ENCODE data around the gene PLXDC1.

PLXDC1 gene

GRCh38 chr17:39151150-39151942, at the start of gene PLXDC1:
TSS of gene PLXDC1 (minus strand) at chr17:39151637. CDS start at chr17:39151437, 200 bp downstream.
- FAIRE-seq = no peak

GRCh38 chr17:39200957-39201510, 49.6 kb upstream of the PLXDC1 start:
- no peak for FAIRE-seq

GRCh38 chr17:39200070-39200879, 48.8 kb upstream of the PLXDC1 start, which contains the start of gene RPL19:
TSS of gene RPL19 (plus strand) at chr17:39200283. CDS start at chr17:39200345, 62 bp downstream.
- no peak for FAIRE-seq

GRCh38 chr17:39199820-39200069, 48.3 kb upstream of the PLXDC1 start:
- peak; percentile 93 for FAIRE-seq

GRCh38 chr17:39198186-39198566, 46.7 kb upstream of the PLXDC1 start:
- no peak for FAIRE-seq

- no peak for FAIRE-seq
These were observed 46.1 kb upstream of the PLXDC1 start, which contains the start of gene CACNB1 for GRCh38 chr17:39197380-39198185. TSS of gene CACNB1 (minus strand) at chr17:39197669. CDS start at chr17:39197495, 174 bp downstream.

- no peak for FAIRE-seq
These were observed 45.4 kb upstream of the PLXDC1 start for GRCh38 chr17:39196808-39197291.

GRCh38 chr17:39196241-39196807, 44.9 kb upstream of the PLXDC1 start:
- FAIRE-seq = no peak

GRCh38 chr17:39195568-39196160, 44.2 kb upstream of the PLXDC1 start:
- FAIRE-seq = no peak

- no peak for FAIRE-seq
These were observed 43.6 kb upstream of the PLXDC1 start for GRCh38 chr17:39194985-39195524.

- FAIRE-seq = no peak
These were observed 42.9 kb upstream of the PLXDC1 start for GRCh38 chr17:39194089-39194984.

- FAIRE-seq = no peak
These were observed 41.9 kb upstream of the PLXDC1 start for GRCh38 chr17:39193346-39193745.

- FAIRE-seq = no peak
These were observed 41.5 kb upstream of the PLXDC1 start for GRCh38 chr17:39192901-39193300.

GRCh38 chr17:39191750-39192510, 40.5 kb upstream of the PLXDC1 start:
- FAIRE-seq = no peak

- FAIRE-seq = no peak
These were observed 35.9 kb upstream of the PLXDC1 start for GRCh38 chr17:39187152-39187830.

- no peak for FAIRE-seq
These were observed 35.1 kb upstream of the PLXDC1 start for GRCh38 chr17:39186481-39187002.

- FAIRE-seq = no peak
These were observed 32.3 kb upstream of the PLXDC1 start for GRCh38 chr17:39183720-39184119.

GRCh38 chr17:39183045-39183444, 31.6 kb upstream of the PLXDC1 start:
- no peak for FAIRE-seq

- no peak for FAIRE-seq
These were observed 29.9 kb upstream of the PLXDC1 start for GRCh38 chr17:39181303-39181702.

Data from endometrium (tissue), 2 donors.